Inferior parietal cortex (tissue), 1 donor: ENCODE measurements around the gene HMCN2.

Experiments used
- DNase-seq: peaks from one replicate; pipeline ENCODE4 v3.0.0-alpha.2; 2016; ENCODE audit errors: extremely low spot score

The HMCN2 gene

GRCh38 chr9:130345897-130346385 lies 80.4 kb downstream of the HMCN2 start:
- DNase-seq = no peak

GRCh38 chr9:130346431-130346830 lies 80.9 kb downstream of the HMCN2 start:
- DNase-seq = no peak

- DNase-seq = no peak
Measured at GRCh38 chr9:130347036-130347435, 81.5 kb downstream of the HMCN2 start.

GRCh38 chr9:130347931-130348330 lies 82.4 kb downstream of the HMCN2 start:
- DNase-seq = no peak

GRCh38 chr9:130348341-130348740 lies 82.8 kb downstream of the HMCN2 start:
- no peak for DNase-seq

- DNase-seq = no peak
Measured at GRCh38 chr9:130348881-130349280, 83.3 kb downstream of the HMCN2 start.

- DNase-seq = no peak
Measured at GRCh38 chr9:130349398-130349797, 83.8 kb downstream of the HMCN2 start.

- DNase-seq = no peak
Measured at GRCh38 chr9:130351343-130351742, 85.8 kb downstream of the HMCN2 start.

- DNase-seq = no peak
Measured at GRCh38 chr9:130352081-130352480, 86.5 kb downstream of the HMCN2 start.

- no peak for DNase-seq
Measured at GRCh38 chr9:130352586-130353285, 87.2 kb downstream of the HMCN2 start.

- DNase-seq = no peak
Measured at GRCh38 chr9:130354378-130354777, 88.8 kb downstream of the HMCN2 start.

GRCh38 chr9:130354806-130355205 lies 89.2 kb downstream of the HMCN2 start:
- no peak for DNase-seq

GRCh38 chr9:130356033-130356432 lies 90.5 kb downstream of the HMCN2 start:
- DNase-seq = no peak

- DNase-seq = no peak
Measured at GRCh38 chr9:130356877-130357584, 91.5 kb downstream of the HMCN2 start.

GRCh38 chr9:130358928-130359327 lies 93.4 kb downstream of the HMCN2 start:
- no peak for DNase-seq

- no peak for DNase-seq
Measured at GRCh38 chr9:130359819-130360218, 94.3 kb downstream of the HMCN2 start.

- DNase-seq = no peak
Measured at GRCh38 chr9:130360672-130361071, 95.1 kb downstream of the HMCN2 start.

- DNase-seq = no peak
Measured at GRCh38 chr9:130361873-130362362, 96.4 kb downstream of the HMCN2 start.

- no peak for DNase-seq
Measured at GRCh38 chr9:130362691-130363090, 97.1 kb downstream of the HMCN2 start.

GRCh38 chr9:130363755-130364404 lies 98.3 kb downstream of the HMCN2 start:
- no peak for DNase-seq

GRCh38 chr9:130364619-130365322 lies 99.2 kb downstream of the HMCN2 start:
- DNase-seq = no peak

- no peak for DNase-seq
Measured at GRCh38 chr9:130365323-130365721, 99.8 kb downstream of the HMCN2 start.
